Kidney (tissue), 14 donors: ENCODE data around the gene FURIN. TPM values are rescaled to one million over a fixed set of nuclear protein-coding genes. Genes with fewer than 3 reads are reported as not detected.

Source experiments
- DNase-seq, 5 donors: peaks; one replicate each; pipeline ENCODE4 v3.0.0-alpha.2; 2013 to 2020
- FAIRE-seq: peaks from 2 replicates; lab custom pipeline; 2012; peaks lifted over from hg19 to GRCh38; lab: Jason Lieb, UNC
- H3K27ac ChIP-seq, 2 donors: one replicate each; pipeline ENCODE4 v1.7.0; 2013; ENCODE audit warnings: low read depth in 2 of 2, low read length in 2 of 2, inconsistent platforms in 1 of 2
- H3K27me3 ChIP-seq: one replicate; pipeline ENCODE4 v1.7.1; 2013; ENCODE audit warnings: low read length, inconsistent platforms; ENCODE audit not compliant: control insufficient read depth, insufficient read depth
- H3K36me3 ChIP-seq, 3 donors: one replicate each; pipeline versions ENCODE4 v1.7.0 to v1.7.1; 2013; ENCODE audit warnings: low read length in 3 of 3, control low read depth in 1 of 3, inconsistent platforms in 1 of 3; ENCODE audit not compliant: insufficient read depth in 3 of 3, control insufficient read depth in 2 of 3
- H3K4me1 ChIP-seq, 3 donors: one replicate each; pipeline versions ENCODE4 v1.7.0 to v1.7.1; 2013; ENCODE audit warnings: low read length in 3 of 3, inconsistent platforms in 1 of 3, low read depth in 1 of 3; ENCODE audit not compliant: control insufficient read depth in 2 of 3, insufficient read depth in 2 of 3
- H3K4me3 ChIP-seq, 3 donors: one replicate each; pipeline versions ENCODE4 v1.7.0 to v1.8.1; 2013; ENCODE audit warnings: low read length in 3 of 3, control low read depth in 1 of 3, inconsistent platforms in 1 of 3
- H3K9ac ChIP-seq, 3 donors: one replicate each; pipeline versions ENCODE4 v1.7.0 to v1.7.1; 2013; ENCODE audit warnings: low read length in 3 of 3, control low read depth in 1 of 3, inconsistent platforms in 1 of 3
- H3K9me3 ChIP-seq, 3 donors: one replicate each; pipeline versions ENCODE4 v1.7.0 to v1.7.1; 2013; ENCODE audit warnings: low read length in 3 of 3, control low read depth in 1 of 3, inconsistent platforms in 1 of 3; ENCODE audit not compliant: control insufficient read depth in 2 of 3, insufficient read depth in 1 of 3
- intact Hi-C: fragments of 100-400 bp; cut with DNase I; formaldehyde crosslinking; loops from one replicate; pipeline ENCODE4 v1.11.1; 2022
- polyA plus RNA-seq: library from polyadenylated mRNA; stranded (reverse); fragments of 350-450 nt; fragmentation: Illumina TruSeq; extraction: RNeasy Lipid Tissue Mini Kit (QIAGEN cat#74804); gene quantifications from one replicate; pipeline ENCODE4 v1.2.3, GENCODE V29; 2014; ENCODE audit warnings: low read depth, low replicate concordance; ENCODE audit not compliant: insufficient read depth
- total RNA-seq: library from RNA; stranded (reverse); fragmentation: NEBNext Ultra II Directional; extraction: Animal tissue kit (Norgen Biotek cat#: 25700); gene quantifications from one replicate; pipeline ENCODE4 v1.2.1, GENCODE V29; 2021
- TF ChIP-seq, protein P1 (sequence below): IDR thresholded peaks from 3 replicates; pipeline ENCODE4 v1.5.1; 2012; ENCODE audit warnings: mild to moderate bottlenecking, moderate library complexity, borderline replicate concordance; ENCODE audit not compliant: insufficient read depth; ENCODE audit errors: extremely low read depth
- donor health status: control.
- donor health status: control.
- donor health status: control.
- donor health status: control.
- donor health status: control.
- donor health status: DM: yes; HTN: yes; CAD: no.
- donor health status: Normal renal cell carcinoma (clear cell type).

Gene FURIN
- total and polyA plus RNA-seq, 2 donors from 2014 or later = 36.4 to 75.9 TPM

GRCh38 chr15:90890839-90891238 lies 22.5 kb downstream of the FURIN start:
- no peaks in the 10 kb centered on the region for H3K9me3 ChIP-seq
- DNase-seq = peak in 1 of 5 donors; percentile 73
- peaks cover 0 to 5% (median 4%) of the 10 kb centered on the region in 3 donors for H3K36me3 ChIP-seq
- intact Hi-C loops = no loop called here
- no peak for FAIRE-seq
- no peak overlapping the region for H3K9ac ChIP-seq
- no peak overlapping the region for H3K4me3 ChIP-seq
- peaks cover 0 to 1% (median 0%) of the 10 kb centered on the region in 3 donors for H3K4me1 ChIP-seq
- TF ChIP-seq, protein P1, sequence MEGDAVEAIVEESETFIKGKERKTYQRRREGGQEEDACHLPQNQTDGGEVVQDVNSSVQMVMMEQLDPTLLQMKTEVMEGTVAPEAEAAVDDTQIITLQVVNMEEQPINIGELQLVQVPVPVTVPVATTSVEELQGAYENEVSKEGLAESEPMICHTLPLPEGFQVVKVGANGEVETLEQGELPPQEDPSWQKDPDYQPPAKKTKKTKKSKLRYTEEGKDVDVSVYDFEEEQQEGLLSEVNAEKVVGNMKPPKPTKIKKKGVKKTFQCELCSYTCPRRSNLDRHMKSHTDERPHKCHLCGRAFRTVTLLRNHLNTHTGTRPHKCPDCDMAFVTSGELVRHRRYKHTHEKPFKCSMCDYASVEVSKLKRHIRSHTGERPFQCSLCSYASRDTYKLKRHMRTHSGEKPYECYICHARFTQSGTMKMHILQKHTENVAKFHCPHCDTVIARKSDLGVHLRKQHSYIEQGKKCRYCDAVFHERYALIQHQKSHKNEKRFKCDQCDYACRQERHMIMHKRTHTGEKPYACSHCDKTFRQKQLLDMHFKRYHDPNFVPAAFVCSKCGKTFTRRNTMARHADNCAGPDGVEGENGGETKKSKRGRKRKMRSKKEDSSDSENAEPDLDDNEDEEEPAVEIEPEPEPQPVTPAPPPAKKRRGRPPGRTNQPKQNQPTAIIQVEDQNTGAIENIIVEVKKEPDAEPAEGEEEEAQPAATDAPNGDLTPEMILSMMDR = no peak
- no peaks in the 10 kb centered on the region for H3K27me3 ChIP-seq
- H3K27ac ChIP-seq = no peak overlapping the region

GRCh38 chr15:90891346-90891949 lies 23.1 kb downstream of the FURIN start:
- Histone ChIP-seq H3K27ac (no peak overlapping the region), H3K27me3 (no peaks in the 10 kb centered on the region), H3K4me1 (no peaks in the 10 kb centered on the region), H3K4me3 (no peak overlapping the region), H3K36me3 (peaks cover 0 to 5% (median 4%) of the 10 kb centered on the region in 3 donors), H3K9ac (no peak overlapping the region), H3K9me3 (no peaks in the 10 kb centered on the region)
- DNase-seq (no peak), FAIRE-seq (no peak)
- TF ChIP-seq, protein P1 = no peak
- intact Hi-C loops = no loop called here

GRCh38 chr15:90892023-90892422 lies 23.6 kb downstream of the FURIN start:
- DNase-seq (peak in 1 of 5 donors; percentile 60), FAIRE-seq (no peak)
- intact Hi-C loops = no loop called here
- no peak overlapping the region for H3K27ac ChIP-seq
- H3K9ac ChIP-seq = no peak overlapping the region
- H3K27me3 ChIP-seq = no peaks in the 10 kb centered on the region
- no peak overlapping the region for H3K4me3 ChIP-seq
- TF ChIP-seq, protein P1 = no peak
- H3K9me3 ChIP-seq = no peaks in the 10 kb centered on the region
- H3K36me3 ChIP-seq = peaks cover 0 to 4% (median 4%) of the 10 kb centered on the region in 3 donors
- H3K4me1 ChIP-seq = no peaks in the 10 kb centered on the region
